NK-92 (cell line): Measurements from ENCODE around the gene EXOC1.

Experiments used
- DNase-seq: peaks from one replicate; lab custom pipeline; 2025; ENCODE audit not compliant: unreplicated experiment; lab: John Stamatoyannopoulos, UW

The EXOC1 gene

GRCh38 chr4:55854129-55854528 lies 681 bp downstream of the EXOC1 start:
- DNase-seq = no peak

GRCh38 chr4:55857586-55857985 lies 4.1 kb downstream of the EXOC1 start:
- no peak for DNase-seq

- no peak for DNase-seq
These were observed 6.3 kb downstream of the EXOC1 start for GRCh38 chr4:55859711-55860110.

- no peak for DNase-seq
These were observed 11.3 kb downstream of the EXOC1 start for GRCh38 chr4:55864577-55865223.

- DNase-seq = no peak
These were observed 11.9 kb downstream of the EXOC1 start for GRCh38 chr4:55865228-55865806.

DNA sequence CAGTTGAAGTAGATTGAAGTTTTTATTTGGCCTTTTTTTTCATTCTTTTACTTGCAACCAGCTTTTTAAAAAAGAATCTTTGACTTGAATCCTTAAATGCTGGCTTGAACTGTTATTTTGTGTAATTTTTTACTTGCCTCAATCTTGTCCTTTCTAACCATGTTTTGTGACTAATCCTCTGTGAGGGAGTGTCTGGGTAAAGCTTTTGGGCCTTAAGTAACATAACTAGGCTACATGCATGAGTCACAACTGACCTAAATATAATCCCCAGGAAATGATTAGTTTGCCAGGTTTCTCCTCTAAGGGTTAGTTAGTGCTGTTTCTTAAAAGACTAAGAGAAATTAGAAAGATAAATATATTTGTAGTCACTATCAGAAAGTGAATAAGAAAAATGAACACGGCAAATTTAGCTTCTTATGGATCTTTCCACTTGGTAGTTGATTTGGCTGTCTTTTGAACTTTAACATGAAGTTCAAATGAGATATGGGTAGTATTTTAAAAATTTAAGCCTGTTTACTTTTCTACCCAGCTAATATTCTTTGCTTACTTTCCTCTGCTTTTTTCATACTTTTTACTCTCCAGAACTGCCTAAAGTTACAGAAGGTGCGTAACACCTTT lies 13.0 kb downstream of the EXOC1 start:
- no peak for DNase-seq

GRCh38 chr4:55866973-55867574 lies 13.6 kb downstream of the EXOC1 start:
- no peak for DNase-seq

DNA sequence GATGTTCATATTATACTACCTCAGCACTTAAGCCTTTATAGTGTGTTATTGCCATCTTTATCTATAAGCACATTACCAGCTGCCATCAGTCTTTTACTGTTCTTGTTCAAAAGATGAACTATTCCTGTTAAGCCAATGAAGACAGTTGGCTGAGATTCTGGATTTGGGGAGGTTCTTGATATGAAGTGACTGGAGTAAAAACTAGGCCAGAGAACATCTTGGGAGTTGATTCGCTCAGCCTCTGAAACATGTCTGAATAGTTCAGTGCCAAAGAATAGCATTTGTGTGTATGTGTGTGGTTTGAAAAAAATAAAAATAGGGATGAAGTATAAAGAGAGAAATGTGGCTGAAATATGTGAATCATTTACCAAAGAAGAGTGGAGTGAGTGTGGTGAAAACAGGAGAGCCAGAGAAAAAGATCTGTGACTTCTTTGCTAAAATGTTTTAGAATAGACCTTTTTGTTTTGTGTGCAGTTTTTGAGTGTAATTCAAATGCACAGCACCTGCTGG lies 15.2 kb downstream of the EXOC1 start:
- no peak for DNase-seq

- DNase-seq = no peak
These were observed 17.9 kb downstream of the EXOC1 start for GRCh38 chr4:55871299-55871800.

DNA sequence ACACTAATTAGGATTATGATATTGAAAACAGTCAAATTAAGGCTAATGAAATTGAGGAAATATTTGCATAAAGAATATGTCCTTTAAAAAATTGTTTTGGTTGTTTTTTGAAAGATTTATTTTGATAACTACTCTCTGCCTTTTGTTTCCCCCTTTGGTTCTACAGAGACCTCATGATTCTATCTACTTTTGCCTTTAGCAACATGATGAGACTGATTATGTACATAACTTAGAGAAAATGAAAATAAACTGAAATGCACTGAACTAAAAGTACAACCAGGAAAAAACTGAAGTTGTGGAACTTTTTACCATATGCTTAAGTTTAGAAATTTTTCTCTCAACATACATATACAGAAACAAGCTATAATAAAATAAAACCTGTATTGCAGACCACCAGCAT lies 21.4 kb downstream of the EXOC1 start:
- DNase-seq = no peak

DNA sequence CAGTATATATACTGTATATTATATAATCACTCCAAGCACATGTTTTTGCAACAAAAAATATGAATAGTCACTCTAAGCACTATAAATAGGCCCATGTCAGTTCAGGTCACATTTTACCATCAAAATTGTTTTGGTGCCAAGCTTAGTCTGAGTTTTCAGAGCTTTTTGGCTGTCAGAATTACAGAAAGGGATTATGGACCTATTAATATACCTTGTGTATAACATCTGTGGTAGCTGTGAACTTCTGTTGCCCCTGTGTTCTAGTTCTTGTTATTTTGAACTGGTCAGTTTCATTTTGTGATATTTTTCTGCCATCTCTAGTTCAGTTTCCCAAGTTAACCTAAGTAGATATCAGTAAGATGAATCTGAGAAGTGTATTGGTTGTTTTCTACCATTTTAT lies 22.9 kb downstream of the EXOC1 start:
- DNase-seq = no peak

DNA sequence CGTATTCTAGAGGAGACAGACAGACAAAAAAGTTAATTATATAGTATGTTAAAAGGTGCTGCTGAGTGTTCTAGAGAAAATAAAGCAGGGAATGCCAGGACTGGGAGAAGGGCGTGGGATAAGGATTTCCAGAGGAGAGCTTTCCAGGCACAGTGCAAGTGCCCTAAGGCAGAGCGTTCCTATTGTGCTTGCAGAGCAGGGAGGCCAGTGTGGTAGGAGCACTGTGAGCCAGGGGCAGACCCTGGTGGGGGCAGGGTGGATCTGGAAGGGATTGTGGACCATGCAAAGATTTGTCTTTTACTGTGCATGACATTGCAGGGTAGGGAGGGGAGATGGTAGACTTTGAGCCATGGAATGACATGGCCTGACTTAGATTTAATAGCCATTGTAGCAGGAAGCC lies 25.8 kb downstream of the EXOC1 start:
- DNase-seq = no peak

- no peak for DNase-seq
These were observed 27.3 kb downstream of the EXOC1 start for GRCh38 chr4:55880652-55881280.

GRCh38 chr4:55884093-55884850 lies 30.8 kb downstream of the EXOC1 start:
- no peak for DNase-seq

GRCh38 chr4:55884851-55885219 lies 31.4 kb downstream of the EXOC1 start:
- no peak for DNase-seq

GRCh38 chr4:55887594-55887993 lies 34.1 kb downstream of the EXOC1 start:
- DNase-seq = no peak

- DNase-seq = no peak
These were observed 38.7 kb downstream of the EXOC1 start for GRCh38 chr4:55892156-55892555.

DNA sequence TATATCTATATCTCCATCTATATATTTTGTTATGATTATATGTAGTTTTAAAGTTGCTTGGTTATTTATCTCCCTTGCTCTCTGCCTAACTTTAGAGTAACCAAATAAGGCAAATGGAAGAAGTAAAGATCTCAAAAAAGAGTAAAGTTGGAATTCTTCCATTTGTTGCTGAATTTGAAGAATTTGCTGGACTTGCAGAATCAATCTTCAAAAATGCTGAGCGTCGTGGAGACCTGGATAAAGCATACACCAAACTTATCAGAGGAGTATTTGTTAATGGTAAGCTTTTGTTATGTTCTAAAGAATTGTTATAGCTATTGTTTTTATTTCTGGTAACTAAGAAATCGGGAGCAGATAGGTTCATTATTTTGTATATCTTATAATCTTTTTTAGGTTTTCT lies 43.2 kb downstream of the EXOC1 start:
- no peak for DNase-seq

GRCh38 chr4:55902677-55903076 lies 49.2 kb downstream of the EXOC1 start:
- no peak for DNase-seq

- DNase-seq = no peak
These were observed 50.1 kb downstream of the EXOC1 start for GRCh38 chr4:55903577-55903976.

DNA sequence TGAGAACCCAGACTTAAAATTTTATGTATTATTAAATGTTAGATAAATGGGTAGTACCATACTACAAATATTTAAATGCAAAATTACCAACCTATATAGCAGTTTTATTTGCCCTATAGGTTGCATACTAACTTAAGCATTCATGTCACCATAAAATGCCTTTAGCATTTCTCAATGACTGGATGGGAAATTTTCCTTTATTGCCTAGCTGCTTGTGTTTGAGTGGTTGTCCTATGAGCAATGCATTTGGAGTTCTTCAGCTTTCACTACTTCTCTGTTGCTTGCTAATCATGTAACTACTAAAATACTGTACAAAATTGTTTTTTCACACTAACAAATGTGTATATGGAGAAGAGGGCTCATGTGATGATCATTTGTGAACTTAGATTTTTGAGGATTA lies 51.1 kb downstream of the EXOC1 start:
- DNase-seq = no peak
